ENCODE measurements around the gene ITGA8. TPM values are rescaled to one million over a fixed set of nuclear protein-coding genes. Genes with fewer than 3 reads are reported as not detected.

ITGA8 gene
- total and polyA plus RNA-seq, 2 of the 13 experiments (the other 11 are each of a cell fraction or from before 2014, with no cell fraction given): not detected

DNA sequence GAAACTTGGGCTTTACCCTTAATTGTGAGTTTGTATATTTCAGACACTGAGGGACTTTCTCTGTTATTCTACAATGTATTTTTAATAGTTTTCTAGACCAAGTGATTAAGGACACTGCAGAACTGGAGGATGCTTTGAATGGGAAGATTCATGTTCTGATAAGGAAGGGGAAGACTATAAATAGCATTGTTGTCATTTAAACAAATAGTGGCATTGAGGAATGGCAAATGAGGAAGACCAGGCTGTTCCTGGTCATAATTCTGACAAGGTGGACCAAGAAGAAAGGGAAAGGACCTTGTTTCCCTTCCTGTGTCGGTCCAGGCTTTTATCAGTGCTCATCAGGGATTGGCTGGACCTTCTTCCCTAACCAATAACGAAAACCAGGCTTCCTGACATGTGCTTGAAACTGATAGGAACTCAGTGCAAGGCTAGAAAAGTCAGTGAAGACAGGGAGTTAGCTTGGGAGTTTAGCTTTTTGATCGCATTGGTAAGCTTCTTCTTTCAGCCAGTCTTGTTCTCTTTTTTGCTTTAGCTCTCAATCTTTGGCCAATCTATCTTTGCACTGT lies 116.2 kb downstream of the ITGA8 start:
- H3K9ac ChIP-seq (ENCODE audit: insufficient read depth, low read depth, low read length): no peak overlapping the region
- WGBS (ENCODE audit: low lambda C conversion rate): 6% methylated on average over 3 of the region's 3 CpGs
- CTCF ChIA-PET (ENCODE audit: low intra/inter-chr PET ratio, low total read pairs): no interaction called here

More for the DNA sequence above, 116.2 kb downstream of the ITGA8 start:
- FAIRE-seq: no peak
- Histone ChIP-seq H3K4me3 (replicated peaks in 1 of 3; ENCODE audit: insufficient read depth in 1 of 3, low read depth in 2 of 3, low read length in 3 of 3) (no peak overlapping the region), H3K4me1 (ENCODE audit: insufficient read depth, low read length) (no peaks in the 10 kb centered on the region), H3K27me3 (ENCODE audit: control insufficient read depth in 1 of 2, insufficient read depth in 2 of 2, low read length in 2 of 2) (peaks cover 1 to 21% of the 10 kb centered on the region in 2 experiments; a peak in 2 of 5 replicates), H2AFZ (ENCODE audit: low read length) (no peak overlapping the region), H3K9me3 (ENCODE audit: low read length) (no peaks in the 10 kb centered on the region), H3K4me2 (ENCODE audit: low read depth, low read length) (no peak overlapping the region), H4K20me1 (ENCODE audit: insufficient read depth, low read length) (no peaks in the 10 kb centered on the region), H3K36me3 (replicated peaks in 1 of 2; ENCODE audit: control insufficient read depth in 1 of 2, insufficient read depth in 2 of 2, low read length in 2 of 2) (no peaks in the 10 kb centered on the region), H3K27ac (ENCODE audit: extremely low read length, insufficient read depth, low read length) (no peak overlapping the region), H3K79me2 (ENCODE audit: insufficient read depth, low read length) (no peaks in the 10 kb centered on the region)
- POLR2A ChIA-PET: no interaction called here
- DNase-seq (ENCODE audit: low spot score): no peak
- intact Hi-C loops (cut with micrococcal nuclease; ENCODE audit: unreplicated experiment) (no loop called here), in situ Hi-C loops (cut with HindIII; ENCODE audit: extremely low pct_ligation_motif_present, low pct_unique_long_range_greater_than_20kb) (no loop called here)
- ATAC-seq: no peak
- no TSS peak for BruUV-seq (replicated peaks)
- TF ChIP-seq CHCHD3 (CRISPR knock-in tag; IDR thresholded peaks at IDR 0.05): no peak
- TF ChIP-seq ZNF781 (CRISPR knock-in tag; IDR thresholded peaks at IDR 0.05; ENCODE audit: borderline replicate concordance, not compliant biosample characterization): no peak
- no peak for TF ChIP-seq SIN3A (IDR thresholded peaks at IDR 0.05; ENCODE audit: borderline replicate concordance, low read depth, low read length)
- TF ChIP-seq ZNF576 (CRISPR knock-in tag; IDR thresholded peaks at IDR 0.05): no peak
- TF ChIP-seq HOXA7 (CRISPR knock-in tag; IDR thresholded peaks at IDR 0.05): no peak
- TF ChIP-seq KAT7 (CRISPR knock-in tag; IDR thresholded peaks at IDR 0.05; ENCODE audit: borderline replicate concordance): no peak
- TF ChIP-seq CSRNP1 (CRISPR knock-in tag; IDR thresholded peaks at IDR 0.05): no peak
- no peak for TF ChIP-seq PHF5A (CRISPR knock-in tag; IDR thresholded peaks at IDR 0.05; ENCODE audit: low read depth, unreplicated experiment)
- no peak for TF ChIP-seq IKZF4 (CRISPR knock-in tag; IDR thresholded peaks at IDR 0.05; ENCODE audit: borderline replicate concordance, low read depth, not compliant biosample characterization)
- no peak for TF ChIP-seq ZFP36 (IDR thresholded peaks at IDR 0.05; ENCODE audit: borderline replicate concordance, low read depth, low read length, partially characterized antibody)
- no peak for TF ChIP-seq ZZZ3 (CRISPR knock-in tag; IDR thresholded peaks at IDR 0.05; ENCODE audit: borderline replicate concordance)
- no peak for TF ChIP-seq ZSCAN20 (CRISPR knock-in tag; IDR thresholded peaks at IDR 0.05; ENCODE audit: borderline replicate concordance)
- no peak for TF ChIP-seq SRSF9 (IDR thresholded peaks at IDR 0.05; ENCODE audit: borderline replicate concordance, insufficient read depth, low read depth, low read length, poor library complexity, severe bottlenecking)
- TF ChIP-seq HNRNPH1 (optimal IDR thresholded peaks at IDR 0.05; ENCODE audit: low read depth, low read length): no peak

All from HepG2 (cell line).